VCaP (cell line): Measurements from ENCODE around the gene RNASE4.
"Not testable (repeated sequence)": the region's sequence is repeated elsewhere in the genome, so short reads cannot be mapped to it uniquely, and the experiment has no call there.

Experiments
- H3K27ac ChIP-seq: fragments of 450-650 bp; 2 replicates; pipeline ENCODE4 v1.5.1; 2017
- CTCF ChIP-seq: fragments of 450-650 bp; conservative IDR thresholded peaks from 2 replicates; pipeline ENCODE4 v1.5.1; 2017; ENCODE audit warnings: mild to moderate bottlenecking, moderate library complexity

The RNASE4 gene

GRCh38 chr14:20696764-20697163, 12.4 kb downstream of the RNASE4 start:
- TF ChIP-seq CTCF: no peak
- no peak overlapping the region for H3K27ac ChIP-seq

- TF ChIP-seq CTCF: peak; percentile 89
- no peak overlapping the region for H3K27ac ChIP-seq
These were observed 13.1 kb downstream of the RNASE4 start for GRCh38 chr14:20697273-20698017.

GRCh38 chr14:20698018-20698329, 13.6 kb downstream of the RNASE4 start:
- no peak overlapping the region for H3K27ac ChIP-seq
- peak; percentile 61 for TF ChIP-seq CTCF

- TF ChIP-seq CTCF: no peak
- H3K27ac ChIP-seq: no peak overlapping the region
These were observed 14.6 kb downstream of the RNASE4 start for GRCh38 chr14:20698934-20699333.

- H3K27ac ChIP-seq: no peak overlapping the region
- TF ChIP-seq CTCF: no peak
These were observed 15.6 kb downstream of the RNASE4 start for GRCh38 chr14:20699931-20700330.

GRCh38 chr14:20700965-20701364, 16.6 kb downstream of the RNASE4 start:
- not testable (repeated sequence) for H3K27ac ChIP-seq

- no peak for TF ChIP-seq CTCF
- H3K27ac ChIP-seq: peak overlapping the region; percentile 40
These were observed 22.4 kb downstream of the RNASE4 start for GRCh38 chr14:20706657-20707355.

- TF ChIP-seq CTCF: no peak
- peak overlapping the region; percentile 40 for H3K27ac ChIP-seq
These were observed 23.3 kb downstream of the RNASE4 start for GRCh38 chr14:20707622-20708021.
